K562 (cell line): ENCODE data around the gene YAE1. TPM values are rescaled to one million over a fixed set of nuclear protein-coding genes. Genes with fewer than 3 reads are reported as not detected.
A peak's percentile ranks its signal among the peaks of the same experiment; 100 is the strongest.

Experiments used
- BRF2 ChIP-seq: IDR thresholded peaks from 3 replicates; pipeline ENCODE4 v1.6.1; 2011; ENCODE audit warnings: borderline replicate concordance, mild to moderate bottlenecking; ENCODE audit not compliant: insufficient read length, insufficient read depth
- CEBPB ChIP-seq: fragments of 450-650 bp; IDR thresholded peaks from 2 replicates; pipeline ENCODE4 v1.6.1; 2016; ENCODE audit warnings: missing genetic modification characterization, missing compliant biosample characterization
- L3MBTL2 ChIP-seq: fragments of 450-650 bp; IDR thresholded peaks from 2 replicates; pipeline ENCODE4 v1.6.1; 2016; ENCODE audit warnings: mild to moderate bottlenecking, moderate library complexity
- NFYB ChIP-seq: IDR thresholded peaks from 2 replicates; pipeline ENCODE4 v1.6.1; 2011; ENCODE audit warnings: mild to moderate bottlenecking, moderate library complexity; ENCODE audit not compliant: insufficient read length; ENCODE audit errors: extremely low read depth
- SMARCC2 ChIP-seq: fragments of 450-650 bp; IDR thresholded peaks from 2 replicates; pipeline ENCODE4 v1.6.1; 2017; ENCODE audit warnings: antibody characterized with exemption, moderate library complexity, mild to moderate bottlenecking, low read depth
- TCF3 ChIP-seq: sonication (generic); formaldehyde crosslinking; IDR thresholded peaks from 2 replicates; pipeline ENCODE4 v1.4.0; 2020; ENCODE audit warnings: mild to moderate bottlenecking, missing genetic modification reagents
- THRAP3 ChIP-seq: fragments of 450-650 bp; IDR thresholded peaks from 2 replicates; pipeline ENCODE4 v1.6.1; 2016; ENCODE audit warnings: mild to moderate bottlenecking, inconsistent platforms, borderline replicate concordance
- polyA plus RNA-seq, 8 experiments: library from polyadenylated mRNA; depleted of rRNA in 4 of 8; stranded (reverse) in 5 of 8; unstranded in 3 of 8; fragments of >200 nt; fragmentation: Nextera tagmentation in 2 of 8; fragmentation: Illumina TruSeq in 1 of 8; extraction: Ambion mirVana in 2 of 8; extraction: Trizol in 1 of 8; gene quantifications; 2 replicates each; pipeline versions ENCODE4 v1.2.1 to v1.2.3, GENCODE V29; 2011 to 2014; ENCODE audit warnings: inconsistent platforms in 1 of 8, missing spikeins in 1 of 8
- total RNA-seq, 7 experiments: library from RNA; depleted of rRNA in 6 of 7; stranded (reverse); fragments of >200 nt in 6 of 7; fragmentation: Illumina TruSeq in 2 of 7; extraction: Trizol in 2 of 7; gene quantifications; 2 replicates each; pipeline versions ENCODE4 v1.2.1 to v1.2.3, GENCODE V29; 2011 to 2021; ENCODE audit warnings: low replicate concordance in 1 of 7
- TF ChIP-seq, protein P1 (sequence below): fragments of 250-450 bp; sonication (Bioruptor Pico); IDR thresholded peaks from 2 replicates; pipeline ENCODE4 v1.4.0; 2020; ENCODE audit warnings: borderline replicate concordance
- TF ChIP-seq, protein P2 (sequence below): fragments of 450-650 bp; formaldehyde crosslinking; IDR thresholded peaks from 2 replicates; pipeline ENCODE4 v1.4.0; 2020; ENCODE audit warnings: mild to moderate bottlenecking
- TF ChIP-seq, protein P3 (sequence below), 2 experiments: fragments of 450-650 bp in 1 of 2; sonication (generic) in 1 of 2; formaldehyde crosslinking in 1 of 2; IDR thresholded peaks; 2 replicates each; pipeline versions ENCODE4 v1.7.1 to v1.9.0; 2016 to 2022; ENCODE audit warnings: inconsistent platforms in 1 of 2, mild to moderate bottlenecking in 1 of 2, missing genetic modification reagents in 1 of 2

Gene YAE1
- total and polyA plus RNA-seq, 9 of the 15 experiments (the other 6 are each of a cell fraction or from before 2014, with no cell fraction given), result 15.2 to 63.4 (median 30.1) TPM

- TF ChIP-seq, protein P1, sequence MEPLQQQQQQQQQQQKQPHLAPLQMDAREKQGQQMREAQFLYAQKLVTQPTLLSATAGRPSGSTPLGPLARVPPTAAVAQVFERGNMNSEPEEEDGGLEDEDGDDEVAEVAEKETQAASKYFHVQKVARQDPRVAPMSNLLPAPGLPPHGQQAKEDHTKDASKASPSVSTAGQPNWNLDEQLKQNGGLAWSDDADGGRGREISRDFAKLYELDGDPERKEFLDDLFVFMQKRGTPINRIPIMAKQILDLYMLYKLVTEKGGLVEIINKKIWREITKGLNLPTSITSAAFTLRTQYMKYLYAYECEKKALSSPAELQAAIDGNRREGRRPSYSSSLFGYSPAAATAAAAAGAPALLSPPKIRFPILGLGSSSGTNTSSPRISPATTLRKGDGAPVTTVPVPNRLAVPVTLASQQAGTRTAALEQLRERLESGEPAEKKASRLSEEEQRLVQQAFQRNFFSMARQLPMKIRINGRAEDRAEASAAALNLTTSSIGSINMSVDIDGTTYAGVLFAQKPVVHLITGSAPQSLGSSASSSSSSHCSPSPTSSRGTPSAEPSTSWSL (CRISPR knock-in tag), result no peak
- TF ChIP-seq SMARCC2 (no peak), THRAP3 (no peak), NFYB (no peak), TCF3 (CRISPR knock-in tag) (peak; percentile 36), L3MBTL2 (0 out of 2 replicates have a peak, but pooled peaks have one; percentile 28), BRF2 (no peak), CEBPB (tag) (peak; percentile 42; the same call in 1 of the 2 replicates)
- TF ChIP-seq, protein P2, sequence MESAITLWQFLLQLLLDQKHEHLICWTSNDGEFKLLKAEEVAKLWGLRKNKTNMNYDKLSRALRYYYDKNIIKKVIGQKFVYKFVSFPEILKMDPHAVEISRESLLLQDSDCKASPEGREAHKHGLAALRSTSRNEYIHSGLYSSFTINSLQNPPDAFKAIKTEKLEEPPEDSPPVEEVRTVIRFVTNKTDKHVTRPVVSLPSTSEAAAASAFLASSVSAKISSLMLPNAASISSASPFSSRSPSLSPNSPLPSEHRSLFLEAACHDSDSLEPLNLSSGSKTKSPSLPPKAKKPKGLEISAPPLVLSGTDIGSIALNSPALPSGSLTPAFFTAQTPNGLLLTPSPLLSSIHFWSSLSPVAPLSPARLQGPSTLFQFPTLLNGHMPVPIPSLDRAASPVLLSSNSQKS (CRISPR knock-in tag), result no peak
- TF ChIP-seq, protein P3, sequence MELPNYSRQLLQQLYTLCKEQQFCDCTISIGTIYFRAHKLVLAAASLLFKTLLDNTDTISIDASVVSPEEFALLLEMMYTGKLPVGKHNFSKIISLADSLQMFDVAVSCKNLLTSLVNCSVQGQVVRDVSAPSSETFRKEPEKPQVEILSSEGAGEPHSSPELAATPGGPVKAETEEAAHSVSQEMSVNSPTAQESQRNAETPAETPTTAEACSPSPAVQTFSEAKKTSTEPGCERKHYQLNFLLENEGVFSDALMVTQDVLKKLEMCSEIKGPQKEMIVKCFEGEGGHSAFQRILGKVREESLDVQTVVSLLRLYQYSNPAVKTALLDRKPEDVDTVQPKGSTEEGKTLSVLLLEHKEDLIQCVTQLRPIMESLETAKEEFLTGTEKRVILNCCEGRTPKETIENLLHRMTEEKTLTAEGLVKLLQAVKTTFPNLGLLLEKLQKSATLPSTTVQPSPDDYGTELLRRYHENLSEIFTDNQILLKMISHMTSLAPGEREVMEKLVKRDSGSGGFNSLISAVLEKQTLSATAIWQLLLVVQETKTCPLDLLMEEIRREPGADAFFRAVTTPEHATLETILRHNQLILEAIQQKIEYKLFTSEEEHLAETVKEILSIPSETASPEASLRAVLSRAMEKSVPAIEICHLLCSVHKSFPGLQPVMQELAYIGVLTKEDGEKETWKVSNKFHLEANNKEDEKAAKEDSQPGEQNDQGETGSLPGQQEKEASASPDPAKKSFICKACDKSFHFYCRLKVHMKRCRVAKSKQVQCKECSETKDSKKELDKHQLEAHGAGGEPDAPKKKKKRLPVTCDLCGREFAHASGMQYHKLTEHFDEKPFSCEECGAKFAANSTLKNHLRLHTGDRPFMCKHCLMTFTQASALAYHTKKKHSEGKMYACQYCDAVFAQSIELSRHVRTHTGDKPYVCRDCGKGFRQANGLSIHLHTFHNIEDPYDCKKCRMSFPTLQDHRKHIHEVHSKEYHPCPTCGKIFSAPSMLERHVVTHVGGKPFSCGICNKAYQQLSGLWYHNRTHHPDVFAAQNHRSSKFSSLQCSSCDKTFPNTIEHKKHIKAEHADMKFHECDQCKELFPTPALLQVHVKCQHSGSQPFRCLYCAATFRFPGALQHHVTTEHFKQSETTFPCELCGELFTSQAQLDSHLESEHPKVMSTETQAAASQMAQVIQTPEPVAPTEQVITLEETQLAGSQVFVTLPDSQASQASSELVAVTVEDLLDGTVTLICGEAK (IDR thresholded peaks at IDR 0.05), result no peak
- TF ChIP-seq, protein P3 (CRISPR knock-in tag; IDR thresholded peaks at IDR 0.05), result no peak
Observed at GRCh38 chr7:39614299-39614698, 48.1 kb downstream of the YAE1 start (continued).
